H9 (cell line): ENCODE data around the gene ZNF609. TPM values are rescaled to one million over a fixed set of nuclear protein-coding genes. Genes with fewer than 3 reads are reported as not detected.

Experiments used
- DNase-seq: peaks from one replicate; pipeline ENCODE4 v3.0.0-alpha.2; 2017
- H2AFZ ChIP-seq: one replicate; pipeline ENCODE4 v1.6.1; 2013; ENCODE audit warnings: mild to moderate bottlenecking, low read length, control low read depth, moderate library complexity
- H2AK5ac ChIP-seq: 2 replicates; pipeline ENCODE4 v1.6.1; 2013; ENCODE audit warnings: low read length, control low read depth, mixed read lengths; ENCODE audit not compliant: insufficient read length
- H2BK120ac ChIP-seq: one replicate; pipeline ENCODE4 v1.6.1; 2013; ENCODE audit warnings: low read depth, mild to moderate bottlenecking, low read length, control low read depth, inconsistent platforms; ENCODE audit not compliant: poor library complexity, severe bottlenecking
- H2BK12ac ChIP-seq: 2 replicates; pipeline ENCODE4 v1.6.1; 2013; ENCODE audit warnings: low read length, control low read depth, mixed read lengths, low read depth; ENCODE audit not compliant: insufficient read length
- H2BK15ac ChIP-seq: 2 replicates; pipeline ENCODE4 v1.6.1; 2013; ENCODE audit warnings: low read depth, low read length, control low read depth
- H2BK20ac ChIP-seq: one replicate; pipeline ENCODE4 v1.6.1; 2013; ENCODE audit warnings: low read depth, mild to moderate bottlenecking, low read length, control low read depth, inconsistent platforms; ENCODE audit not compliant: poor library complexity, severe bottlenecking
- H2BK5ac ChIP-seq: 2 replicates; pipeline ENCODE4 v1.6.1; 2013; ENCODE audit warnings: low read length, control low read depth, mixed read lengths; ENCODE audit not compliant: insufficient read length
- H3K14ac ChIP-seq: 2 replicates; pipeline ENCODE4 v1.6.1; 2013; ENCODE audit warnings: low read length, control low read depth; ENCODE audit not compliant: insufficient read depth
- H3K18ac ChIP-seq: 2 replicates; pipeline ENCODE4 v1.6.1; 2013; ENCODE audit warnings: low read depth, mild to moderate bottlenecking, mixed read lengths, low read length, control low read depth; ENCODE audit not compliant: insufficient read length
- H3K23ac ChIP-seq: 2 replicates; pipeline ENCODE4 v1.6.1; 2013; ENCODE audit warnings: low read length, control low read depth, mixed read lengths, low read depth; ENCODE audit not compliant: insufficient read length
- H3K23me2 ChIP-seq: 2 replicates; pipeline ENCODE4 v1.6.1; 2013; ENCODE audit warnings: low read depth, mild to moderate bottlenecking, mixed read lengths, low read length, control low read depth; ENCODE audit not compliant: insufficient read length, poor library complexity, severe bottlenecking
- H3K27ac ChIP-seq: 2 replicates; pipeline ENCODE4 v1.5.1; 2013; ENCODE audit warnings: low read length, control low read depth, mixed read lengths, low read depth; ENCODE audit not compliant: insufficient read length
- H3K27me3 ChIP-seq: 2 replicates; pipeline ENCODE4 v1.6.1; 2013; ENCODE audit warnings: low read length, control low read depth, inconsistent platforms; ENCODE audit not compliant: insufficient read depth
- H3K4ac ChIP-seq: 2 replicates; pipeline ENCODE4 v1.6.1; 2013; ENCODE audit warnings: low read depth, mild to moderate bottlenecking, control low read depth, inconsistent platforms, low read length, moderate library complexity
- H3K4me1 ChIP-seq: 2 replicates; pipeline ENCODE4 v1.6.1; 2013; ENCODE audit warnings: low read length, control low read depth, inconsistent platforms; ENCODE audit not compliant: insufficient read depth
- H3K4me2 ChIP-seq: 2 replicates; pipeline ENCODE4 v1.6.1; 2013; ENCODE audit warnings: low read length, control low read depth, mixed read lengths; ENCODE audit not compliant: insufficient read length, insufficient read depth
- H3K56ac ChIP-seq: 2 replicates; pipeline ENCODE4 v1.6.1; 2013; ENCODE audit warnings: low read depth, mild to moderate bottlenecking, mixed read lengths, low read length, control low read depth; ENCODE audit not compliant: insufficient read length
- H3K79me1 ChIP-seq: 2 replicates; pipeline ENCODE4 v1.6.1; 2013; ENCODE audit warnings: low read depth, mild to moderate bottlenecking, moderate library complexity, low read length, control low read depth, inconsistent platforms; ENCODE audit not compliant: insufficient read depth, poor library complexity, severe bottlenecking
- H3K79me2 ChIP-seq: 2 replicates; pipeline ENCODE4 v1.6.1; 2013; ENCODE audit warnings: low read length, control low read depth, inconsistent platforms; ENCODE audit not compliant: insufficient read depth
- H3K9ac ChIP-seq: 2 replicates; pipeline ENCODE4 v1.6.1; 2013; ENCODE audit warnings: low read length, control low read depth, mixed read lengths; ENCODE audit not compliant: insufficient read length; ENCODE audit errors: extremely low read depth
- H3K9me3 ChIP-seq: one replicate; pipeline ENCODE4 v1.6.1; 2013; ENCODE audit warnings: low read depth, low read length, inconsistent platforms; ENCODE audit not compliant: control insufficient read depth
- H3T11ph ChIP-seq: one replicate; pipeline ENCODE4 v1.6.1; 2013; ENCODE audit warnings: mild to moderate bottlenecking, low read length, control low read depth, inconsistent platforms
- H4K20me1 ChIP-seq: one replicate; pipeline ENCODE4 v1.6.1; 2013; ENCODE audit not compliant: control insufficient read depth, insufficient read length, insufficient read depth
- H4K5ac ChIP-seq: 2 replicates; pipeline ENCODE4 v1.6.1; 2013; ENCODE audit warnings: low read depth, mild to moderate bottlenecking, mixed read lengths, low read length, control low read depth; ENCODE audit not compliant: insufficient read length
- H4K8ac ChIP-seq: replicated peaks from 2 replicates; pipeline ENCODE4 v1.6.1; 2013; ENCODE audit warnings: low read length, control low read depth, mixed read lengths, low read depth; ENCODE audit not compliant: insufficient read length
- H4K91ac ChIP-seq: 2 replicates; pipeline ENCODE4 v1.6.1; 2013; ENCODE audit warnings: low read depth, mild to moderate bottlenecking, moderate library complexity, mixed read lengths, low read length, control low read depth; ENCODE audit not compliant: insufficient read length
- H3K27ac Mint-ChIP-seq, 3 experiments: 2 replicates in 2 of 3; 3 replicates in 1 of 3; pipeline ENCODE4 v1.8.0; 2020 to 2021; ENCODE audit warnings: mixed read lengths in 3 of 3, mild to moderate bottlenecking in 1 of 3, moderate library complexity in 1 of 3
- H3K27me3 Mint-ChIP-seq: 2 replicates; pipeline ENCODE4 v1.8.0; 2021; ENCODE audit warnings: low read depth, mild to moderate bottlenecking, moderate library complexity, mixed read lengths
- H3K36me3 Mint-ChIP-seq, 3 experiments: 2 replicates in 2 of 3; 3 replicates in 1 of 3; pipeline ENCODE4 v1.8.0; 2020 to 2021; ENCODE audit warnings: low read depth in 3 of 3, mixed read lengths in 3 of 3; ENCODE audit not compliant: insufficient read depth in 1 of 3
- H3K4me1 Mint-ChIP-seq, 2 experiments: 2 replicates each; pipeline ENCODE4 v1.8.0; 2020; ENCODE audit warnings: mixed read lengths in 2 of 2
- H3K4me3 Mint-ChIP-seq, 2 experiments: 2 replicates in 1 of 2; 3 replicates in 1 of 2; pipeline ENCODE4 v1.8.0; 2020 to 2021; ENCODE audit warnings: mild to moderate bottlenecking in 2 of 2, mixed read lengths in 2 of 2, moderate library complexity in 1 of 2
- H3K9me3 Mint-ChIP-seq, 2 experiments: 2 replicates in 1 of 2; 3 replicates in 1 of 2; pipeline ENCODE4 v1.8.0; 2020; ENCODE audit warnings: mild to moderate bottlenecking in 2 of 2, mixed read lengths in 2 of 2, moderate library complexity in 1 of 2
- WGBS: extraction: QIAGEN DNeasy Blood & Tissue Kit; methylation state at CpG from one replicate; pipeline ENCODE4 v1.1.7; 2013; ENCODE audit warnings: missing lambda C conversion rate, low lambda C conversion rate, mixed read lengths; ENCODE audit not compliant: insufficient read length; ENCODE audit errors: extremely low coverage; 5-methylcytosine and 5-hydroxymethylcytosine counted together
- total RNA-seq: library from RNA; stranded (reverse); gene quantifications from 2 replicates; pipeline ENCODE4 v1.2.1, GENCODE V29; 2021
- TF ChIP-seq, protein P1 (sequence below): fragments of 200-600 bp; sonication (generic); conservative IDR thresholded peaks from 3 replicates; pipeline ENCODE4 v1.8.0; 2021; ENCODE audit warnings: antibody characterized with exemption, mild to moderate bottlenecking

The ZNF609 gene
- total RNA-seq, 1 experiment from 2014 or later = 45.3 TPM

DNA sequence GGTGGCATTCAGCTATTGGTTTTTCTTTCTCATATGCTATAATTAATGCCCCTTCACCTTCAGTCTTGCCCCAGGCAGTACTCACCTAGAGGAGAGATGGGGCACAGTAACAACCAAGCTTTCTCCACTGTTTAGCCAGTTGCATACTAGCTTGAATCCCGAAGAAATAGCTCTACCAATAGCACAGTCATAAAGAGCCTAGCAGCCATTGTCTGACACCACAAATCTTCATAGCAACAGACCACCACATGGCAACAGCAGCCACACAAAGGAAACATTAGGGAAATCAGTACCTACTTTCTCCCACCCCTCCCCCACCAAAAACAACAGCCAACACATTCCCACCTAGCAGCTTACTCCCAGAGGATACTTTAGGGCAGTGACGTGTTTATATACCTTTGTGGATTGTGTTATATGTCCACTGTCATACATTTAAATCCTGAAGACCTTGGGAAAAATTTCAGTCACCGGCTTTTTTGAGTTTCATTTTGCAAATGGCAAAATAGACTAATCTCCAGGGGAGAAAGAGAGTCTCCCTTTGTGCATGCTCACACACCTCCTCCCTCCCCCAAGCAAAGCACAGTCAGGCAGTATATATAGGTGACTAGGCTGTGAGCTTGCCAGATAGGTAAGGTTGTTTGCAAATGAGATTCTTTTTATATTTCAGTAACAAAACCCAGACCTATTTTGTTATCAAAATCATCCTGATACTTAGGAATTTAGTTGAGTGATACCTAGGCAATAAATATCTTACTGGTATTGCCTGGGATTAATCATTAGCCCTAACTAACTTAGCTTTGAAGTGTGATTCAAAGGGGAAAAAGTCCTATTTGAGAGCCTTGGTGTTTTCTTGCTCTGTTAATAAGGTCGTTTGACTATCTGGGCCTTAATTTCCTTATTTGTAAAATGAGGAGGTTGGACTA is 174.5 kb downstream of the ZNF609 start:
- peak overlapping the region; percentile 60 for H2BK20ac ChIP-seq
- H3K4ac ChIP-seq = peak overlapping the region; percentile 25; the same call in 1 of the 2 replicates
- H3T11ph ChIP-seq = peak overlapping the region; percentile 74
- peak overlapping the region; percentile 19 for H3K4me2 ChIP-seq
- no peaks in the 10 kb centered on the region for H3K23me2 ChIP-seq
- Mint-ChIP-seq H3K27ac (peak overlapping the region; percentile 84 to 98 (median 96)), H3K4me1 (peaks cover 45 to 59% of the 10 kb centered on the region in 2 experiments), H3K4me3 (peak overlapping the region; percentile 31 to 66), H3K27me3 (no peaks in the 10 kb centered on the region), H3K36me3 (peaks cover 12 to 21% (median 15%) of the 10 kb centered on the region in 3 experiments), H3K9me3 (peaks cover 5 to 6% of the 10 kb centered on the region in 2 experiments; a peak in 4 of 5 replicates)
- no CpG with 5 or more reads among the region's 4 CpGs for WGBS
- H2AFZ ChIP-seq = no peak overlapping the region
- H4K91ac ChIP-seq = no peak overlapping the region
- no peak overlapping the region for H4K8ac ChIP-seq
- H3K14ac ChIP-seq = peak overlapping the region; percentile 79; the same call in 1 of the 2 replicates
- H3K27me3 ChIP-seq = no peaks in the 10 kb centered on the region
- H3K4me1 ChIP-seq = peaks cover 11% of the 10 kb centered on the region
- no peak overlapping the region for H3K23ac ChIP-seq
- TF ChIP-seq, protein P1, sequence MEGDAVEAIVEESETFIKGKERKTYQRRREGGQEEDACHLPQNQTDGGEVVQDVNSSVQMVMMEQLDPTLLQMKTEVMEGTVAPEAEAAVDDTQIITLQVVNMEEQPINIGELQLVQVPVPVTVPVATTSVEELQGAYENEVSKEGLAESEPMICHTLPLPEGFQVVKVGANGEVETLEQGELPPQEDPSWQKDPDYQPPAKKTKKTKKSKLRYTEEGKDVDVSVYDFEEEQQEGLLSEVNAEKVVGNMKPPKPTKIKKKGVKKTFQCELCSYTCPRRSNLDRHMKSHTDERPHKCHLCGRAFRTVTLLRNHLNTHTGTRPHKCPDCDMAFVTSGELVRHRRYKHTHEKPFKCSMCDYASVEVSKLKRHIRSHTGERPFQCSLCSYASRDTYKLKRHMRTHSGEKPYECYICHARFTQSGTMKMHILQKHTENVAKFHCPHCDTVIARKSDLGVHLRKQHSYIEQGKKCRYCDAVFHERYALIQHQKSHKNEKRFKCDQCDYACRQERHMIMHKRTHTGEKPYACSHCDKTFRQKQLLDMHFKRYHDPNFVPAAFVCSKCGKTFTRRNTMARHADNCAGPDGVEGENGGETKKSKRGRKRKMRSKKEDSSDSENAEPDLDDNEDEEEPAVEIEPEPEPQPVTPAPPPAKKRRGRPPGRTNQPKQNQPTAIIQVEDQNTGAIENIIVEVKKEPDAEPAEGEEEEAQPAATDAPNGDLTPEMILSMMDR = no peak
- peaks cover 5% of the 10 kb centered on the region for H3K79me1 ChIP-seq
- H3K9ac ChIP-seq = no peak overlapping the region
- H2BK12ac ChIP-seq = no peak overlapping the region
- H4K20me1 ChIP-seq = no peaks in the 10 kb centered on the region
- H3K56ac ChIP-seq = no peak overlapping the region
- no peak overlapping the region for H4K5ac ChIP-seq
- H2AK5ac ChIP-seq = no peak overlapping the region
- H3K18ac ChIP-seq = peak overlapping the region; percentile 98
- DNase-seq = peak; percentile 81
- no peaks in the 10 kb centered on the region for H3K9me3 ChIP-seq
- H2BK15ac ChIP-seq = no peak overlapping the region
- H3K27ac ChIP-seq = peak overlapping the region; percentile 63
- peaks cover 2% of the 10 kb centered on the region; the same call in 1 of the 2 replicates for H3K79me2 ChIP-seq
- H2BK120ac ChIP-seq = peak overlapping the region; percentile 98
- H2BK5ac ChIP-seq = no peak overlapping the region
